D721Med (cell line): Measurements from ENCODE around the gene RPRML.

Experiments used
- DNase-seq: peaks from one replicate; pipeline ENCODE4 v3.0.0; 2011; ENCODE audit warnings: low spot score; ENCODE audit not compliant: insufficient read length
- FAIRE-seq: peaks from 2 replicates; lab custom pipeline; 2011; peaks lifted over from hg19 to GRCh38; lab: Jason Lieb, UNC
- TF ChIP-seq, protein P1 (sequence below): IDR thresholded peaks from 2 replicates; pipeline ENCODE4 v1.5.1; 2012; ENCODE audit warnings: mild to moderate bottlenecking, control low read depth; ENCODE audit not compliant: insufficient read depth; ENCODE audit errors: missing control alignments

Gene RPRML

DNA sequence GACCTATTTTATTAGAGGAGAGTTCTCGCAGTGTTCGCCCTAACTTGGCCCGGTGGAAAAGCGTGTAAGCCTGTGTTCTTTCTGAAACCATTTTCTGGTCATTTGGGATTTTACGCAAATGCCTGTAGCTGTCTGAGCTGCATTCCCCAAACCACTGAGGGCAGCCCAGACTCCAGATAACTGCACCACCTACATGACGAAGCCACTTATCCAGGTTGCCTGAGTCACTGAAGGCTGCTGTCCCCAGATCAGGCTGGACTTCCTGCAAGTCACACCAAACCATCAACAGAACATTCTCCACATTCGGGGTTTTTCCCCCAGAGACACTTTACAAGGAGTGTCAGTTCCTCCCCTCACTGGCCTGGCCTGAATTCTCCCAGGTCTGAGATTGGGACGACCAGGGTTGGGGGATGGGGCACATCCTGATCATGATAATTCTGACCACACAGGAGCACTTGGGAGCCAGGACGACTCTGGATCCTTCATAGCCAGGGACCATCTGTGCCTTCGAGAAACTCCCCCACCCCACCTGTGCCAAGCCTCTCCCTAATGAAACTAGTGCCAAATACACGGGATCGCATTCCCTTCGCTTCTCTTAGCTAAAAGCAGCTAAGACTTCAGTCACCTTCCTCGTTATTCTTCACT is 2.3 kb downstream of the RPRML start:
- FAIRE-seq (no peak), DNase-seq (no peak)
- TF ChIP-seq, protein P1, sequence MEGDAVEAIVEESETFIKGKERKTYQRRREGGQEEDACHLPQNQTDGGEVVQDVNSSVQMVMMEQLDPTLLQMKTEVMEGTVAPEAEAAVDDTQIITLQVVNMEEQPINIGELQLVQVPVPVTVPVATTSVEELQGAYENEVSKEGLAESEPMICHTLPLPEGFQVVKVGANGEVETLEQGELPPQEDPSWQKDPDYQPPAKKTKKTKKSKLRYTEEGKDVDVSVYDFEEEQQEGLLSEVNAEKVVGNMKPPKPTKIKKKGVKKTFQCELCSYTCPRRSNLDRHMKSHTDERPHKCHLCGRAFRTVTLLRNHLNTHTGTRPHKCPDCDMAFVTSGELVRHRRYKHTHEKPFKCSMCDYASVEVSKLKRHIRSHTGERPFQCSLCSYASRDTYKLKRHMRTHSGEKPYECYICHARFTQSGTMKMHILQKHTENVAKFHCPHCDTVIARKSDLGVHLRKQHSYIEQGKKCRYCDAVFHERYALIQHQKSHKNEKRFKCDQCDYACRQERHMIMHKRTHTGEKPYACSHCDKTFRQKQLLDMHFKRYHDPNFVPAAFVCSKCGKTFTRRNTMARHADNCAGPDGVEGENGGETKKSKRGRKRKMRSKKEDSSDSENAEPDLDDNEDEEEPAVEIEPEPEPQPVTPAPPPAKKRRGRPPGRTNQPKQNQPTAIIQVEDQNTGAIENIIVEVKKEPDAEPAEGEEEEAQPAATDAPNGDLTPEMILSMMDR: peak; percentile 22

DNA sequence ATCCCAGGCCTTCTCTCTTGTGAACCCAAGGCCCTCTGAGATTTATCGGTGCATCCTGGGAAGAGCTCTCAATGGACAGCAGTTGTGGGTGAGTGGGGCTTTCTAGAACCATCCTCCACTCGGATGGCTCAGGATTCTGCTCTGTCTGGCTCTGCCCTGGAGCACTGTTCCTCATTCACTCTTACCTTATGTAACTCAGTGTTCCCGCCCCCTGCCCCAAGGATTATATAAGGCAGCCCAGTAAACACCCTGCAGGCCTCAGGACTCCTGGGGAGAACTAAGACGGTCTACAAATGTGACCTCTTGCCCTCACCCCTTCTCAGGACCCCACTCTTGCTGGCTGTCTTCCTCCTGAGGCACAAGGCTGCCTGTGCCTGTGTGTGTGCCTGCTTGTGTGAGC is 3.8 kb downstream of the RPRML start:
- DNase-seq (no peak), FAIRE-seq (no peak)
- TF ChIP-seq, protein P1: no peak

DNA sequence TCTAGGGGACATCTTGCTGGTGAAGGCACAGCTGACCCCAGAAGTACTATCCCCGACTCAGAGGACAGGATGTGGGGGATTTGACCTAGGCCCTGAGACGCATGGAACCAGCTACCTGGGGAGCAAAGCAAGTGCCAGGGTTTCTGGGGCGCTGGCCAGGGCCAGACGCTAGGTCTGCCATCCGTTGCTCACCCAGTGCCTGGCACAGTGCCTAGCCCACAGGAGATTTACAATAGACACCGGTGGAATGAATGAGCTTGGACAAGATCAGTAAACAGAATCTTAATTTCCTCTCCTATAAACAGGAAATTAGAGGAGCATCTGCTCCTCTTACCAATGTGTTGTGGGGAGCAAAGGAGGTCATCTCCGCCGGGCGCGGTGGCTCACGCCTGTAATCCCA is 5.0 kb downstream of the RPRML start:
- TF ChIP-seq, protein P1: no peak
- FAIRE-seq (no peak), DNase-seq (no peak)

DNA sequence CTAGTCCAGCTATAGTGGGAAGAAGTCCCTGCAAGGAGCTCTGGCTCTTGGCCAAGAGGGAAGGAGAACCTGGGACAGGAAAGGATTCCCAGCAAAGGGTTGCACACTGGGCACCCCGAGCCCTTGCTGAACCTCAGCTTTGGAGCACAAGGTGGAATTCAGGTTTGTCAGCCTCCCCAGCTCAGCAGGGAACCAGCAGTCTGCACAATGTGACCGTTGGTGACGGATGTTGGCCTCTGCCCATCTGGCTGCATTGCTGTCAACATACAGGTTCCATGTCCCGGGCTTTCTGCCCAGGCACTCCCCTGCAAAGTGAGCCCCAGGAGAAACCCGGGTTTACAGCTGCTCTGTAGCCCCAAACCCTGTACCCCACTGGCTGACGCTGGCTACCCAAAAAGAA is 6.7 kb downstream of the RPRML start:
- FAIRE-seq (no peak), DNase-seq (no peak)
- TF ChIP-seq, protein P1: no peak

DNA sequence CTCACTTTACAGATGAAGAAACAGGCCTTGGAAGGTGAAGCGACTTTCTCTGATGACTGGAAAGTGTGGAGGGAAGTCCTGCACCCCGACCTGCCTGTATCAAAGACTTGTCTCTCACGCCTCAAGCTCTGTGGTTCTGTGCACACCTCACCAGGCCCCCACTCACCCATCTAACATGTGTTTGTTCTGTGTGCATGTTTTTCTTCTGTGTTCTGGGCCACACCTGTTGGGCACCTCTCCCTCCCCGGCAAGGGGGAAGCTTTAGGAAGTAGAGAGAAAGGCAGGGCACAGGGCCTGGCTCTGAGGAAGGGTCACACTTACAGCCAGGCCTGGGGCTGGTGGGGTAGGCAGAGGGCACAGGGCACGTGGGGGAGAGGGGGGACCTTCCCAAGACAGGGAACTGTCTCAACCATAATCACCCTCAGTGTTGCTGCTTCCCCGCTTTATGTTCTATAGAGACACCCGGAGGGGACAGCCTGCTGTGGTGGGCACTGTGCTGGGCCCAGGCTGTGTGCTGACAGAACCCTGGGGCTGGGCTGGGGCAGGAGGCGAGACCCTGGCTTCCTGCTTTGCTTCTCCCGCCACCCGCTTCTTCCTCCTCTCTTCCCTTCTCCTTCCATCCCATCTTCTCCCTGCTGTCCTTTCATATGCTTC is 7.3 kb downstream of the RPRML start:
- FAIRE-seq: no peak
- TF ChIP-seq, protein P1: no peak
- DNase-seq: no peak

DNA sequence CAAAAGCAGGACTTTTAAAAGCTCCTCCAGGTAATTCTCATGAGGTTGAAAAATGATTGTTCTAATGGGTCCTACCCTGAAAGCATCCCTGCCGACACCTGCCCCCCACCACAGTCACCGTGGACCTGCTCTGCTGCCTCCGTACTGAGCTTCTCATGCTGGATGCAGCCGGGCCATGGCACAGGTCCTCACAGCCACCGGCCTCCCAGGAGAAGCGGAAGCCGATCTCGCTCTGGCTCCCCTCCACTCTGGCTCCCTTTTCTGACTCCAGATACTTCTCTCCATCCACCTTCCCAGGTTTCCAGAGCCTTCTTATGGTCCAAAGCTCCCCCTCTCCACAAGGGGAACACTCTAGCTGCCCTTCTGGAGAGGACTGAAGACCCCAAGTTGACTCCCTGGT is 10.2 kb downstream of the RPRML start:
- no peak for FAIRE-seq
- TF ChIP-seq, protein P1: no peak
- DNase-seq: no peak

DNA sequence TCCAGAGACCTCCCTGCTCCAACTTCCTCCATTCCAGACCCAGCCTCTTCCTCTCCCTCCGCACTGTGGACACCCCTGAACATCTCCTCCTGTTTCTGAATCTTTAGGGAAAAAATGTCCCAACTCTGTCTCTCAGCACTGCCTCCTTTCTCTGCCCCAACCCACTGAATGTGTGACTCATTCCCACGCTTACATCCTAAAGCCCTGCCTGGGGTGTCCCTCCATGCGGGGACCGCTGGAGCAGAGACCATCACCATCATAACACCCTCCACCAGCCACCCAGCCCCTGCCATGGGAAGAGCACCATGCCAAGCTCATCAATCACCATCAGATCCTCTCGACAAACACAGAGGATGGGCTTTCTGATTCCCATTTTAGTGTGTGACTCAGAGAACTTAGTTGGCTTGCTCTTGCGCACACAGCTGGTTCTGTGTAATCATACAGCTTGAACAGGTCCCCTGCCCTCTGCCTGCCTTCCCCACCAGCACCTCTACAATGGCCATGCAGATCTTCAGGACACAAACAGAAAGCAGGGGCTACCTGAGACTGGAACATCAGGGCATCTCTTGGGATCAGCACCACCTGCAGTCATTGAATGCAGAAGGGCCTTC is 10.7 kb downstream of the RPRML start:
- no peak for FAIRE-seq
- TF ChIP-seq, protein P1: no peak
- no peak for DNase-seq
